Measurements from ENCODE around the gene NDC80.

The NDC80 gene

DNA sequence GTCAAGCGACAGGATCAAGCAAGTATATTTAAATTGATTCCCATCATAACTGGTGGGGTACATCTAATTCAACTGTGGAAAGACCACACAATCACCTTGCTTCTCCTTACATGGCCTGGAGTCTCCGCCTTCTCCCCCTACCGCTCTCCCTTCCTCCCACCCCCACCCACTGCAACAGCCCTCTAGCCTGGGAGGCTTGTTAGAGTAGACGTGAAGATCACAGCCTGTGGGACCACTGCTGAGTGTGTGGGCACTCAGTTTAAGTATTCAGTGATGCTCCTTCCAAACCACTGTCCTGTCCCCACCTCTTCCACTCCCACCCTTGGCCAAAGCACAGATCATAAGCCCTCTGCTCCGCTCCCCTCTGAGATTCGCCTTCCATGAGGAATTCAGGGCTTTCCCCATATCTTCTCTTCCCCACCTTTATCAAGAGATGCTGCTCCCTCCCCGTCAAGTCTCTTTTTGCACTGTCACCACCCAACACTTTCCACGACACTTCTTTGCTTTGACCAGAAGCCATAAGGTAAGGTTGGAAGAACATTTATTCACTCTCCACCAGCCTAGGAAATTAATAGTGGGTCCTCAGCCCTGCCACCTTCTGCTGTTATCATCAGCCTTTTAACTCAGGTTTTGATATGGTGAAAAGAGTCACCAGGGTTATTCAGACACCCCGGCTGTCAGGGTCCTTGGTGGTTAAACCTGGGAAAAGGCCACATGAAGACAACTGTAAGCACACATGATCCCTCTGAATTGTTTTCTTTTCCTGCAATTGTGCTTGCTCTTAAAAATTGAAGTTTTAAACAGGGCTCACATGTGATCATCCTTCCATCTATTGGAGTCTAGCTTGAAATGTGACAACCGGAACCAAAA lies 1.8 kb upstream of the NDC80 start:
- ChIA-PET POLR2A (no interaction called here), CTCF (no interaction called here)
- TF ChIP-seq ARNT (IDR thresholded peaks at IDR 0.05) (no peak), SP1 (IDR thresholded peaks at IDR 0.05) (no peak), FOXA1 (IDR thresholded peaks at IDR 0.05) (no peak)
- DNase-seq (ENCODE audit: extremely low spot score): no peak

GRCh38 chr18:2570772-2571199 lies 571 bp upstream of the NDC80 start:
- TF ChIP-seq FOXM1 (IDR thresholded peaks at IDR 0.05; ENCODE audit: borderline replicate concordance): no peak
- no peak for TF ChIP-seq HDGF (IDR thresholded peaks at IDR 0.05; ENCODE audit: borderline replicate concordance)
- no peak for TF ChIP-seq SP1 (IDR thresholded peaks at IDR 0.05)
- no peak for TF ChIP-seq SUZ12 (IDR thresholded peaks at IDR 0.05)
- no peak for TF ChIP-seq FOXA1 (IDR thresholded peaks at IDR 0.05)
- TF ChIP-seq ELF4 (IDR thresholded peaks at IDR 0.05): no peak
- TF ChIP-seq LEF1 (IDR thresholded peaks at IDR 0.05; ENCODE audit: borderline replicate concordance): no peak
- no peak for TF ChIP-seq TARDBP (IDR thresholded peaks at IDR 0.05)
- TF ChIP-seq CTBP1 (IDR thresholded peaks at IDR 0.05; ENCODE audit: borderline replicate concordance): no peak
- no peak for TF ChIP-seq ZNF384 (IDR thresholded peaks at IDR 0.05)
- TF ChIP-seq BHLHE40 (IDR thresholded peaks at IDR 0.05; ENCODE audit: borderline replicate concordance): no peak
- no peak for TF ChIP-seq ARNT (IDR thresholded peaks at IDR 0.05)
- no peak for TF ChIP-seq PKNOX1 (IDR thresholded peaks at IDR 0.05)
- TF ChIP-seq FOXK2 (IDR thresholded peaks at IDR 0.05): no peak
- TF ChIP-seq L3MBTL2 (conservative IDR thresholded peaks at IDR 0.05): no peak
- no peak for TF ChIP-seq NFRKB (IDR thresholded peaks at IDR 0.05)
- CTCF ChIA-PET: no interaction called here
- POLR2A ChIA-PET: interaction anchor here (0.8 to 1.3 kb wide), 2 partner anchors 20 to 86 kb away, joined by 4 read pairs; no protein-coding TSS in a partner anchor
- peak; percentile 53 for DNase-seq (ENCODE audit: extremely low spot score)

GRCh38 chr18:2572171-2572569 lies 813 bp downstream of the NDC80 start:
- TF ChIP-seq SP1 (IDR thresholded peaks at IDR 0.05) (no peak), ZNF384 (IDR thresholded peaks at IDR 0.05) (no peak), TARDBP (IDR thresholded peaks at IDR 0.05) (no peak), HDGF (IDR thresholded peaks at IDR 0.05; ENCODE audit: borderline replicate concordance) (no peak), FOXK2 (IDR thresholded peaks at IDR 0.05) (no peak), L3MBTL2 (conservative IDR thresholded peaks at IDR 0.05) (no peak), PKNOX1 (IDR thresholded peaks at IDR 0.05) (peak; percentile 56; the same call in 1 of the 2 replicates)
- CTCF ChIA-PET: no interaction called here
- no peak for DNase-seq (ENCODE audit: extremely low spot score)
- POLR2A ChIA-PET: interaction anchor here (1.2 to 1.7 kb wide), 2 partner anchors 14 to 83 kb away, joined by 3 to 6 read pairs; partner anchors contain the start of gene SMCHD1

DNA sequence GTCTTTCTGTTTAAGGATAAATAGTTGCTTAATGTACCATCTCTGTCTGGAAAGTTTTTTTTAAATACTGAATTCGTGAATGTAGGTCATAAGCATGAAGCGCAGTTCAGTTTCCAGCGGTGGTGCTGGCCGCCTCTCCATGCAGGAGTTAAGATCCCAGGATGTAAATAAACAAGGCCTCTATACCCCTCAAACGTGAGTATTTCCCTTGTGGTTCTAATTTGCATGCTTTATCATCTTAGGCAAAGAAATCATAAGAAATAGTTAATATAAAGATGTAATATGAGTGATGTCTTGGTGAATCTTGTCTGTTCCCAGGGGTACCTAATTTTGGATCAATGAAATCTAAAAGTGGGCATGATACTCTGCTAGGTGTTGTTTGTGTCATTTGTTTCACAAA lies 1.5 kb downstream of the NDC80 start:
- no peak for DNase-seq (ENCODE audit: extremely low spot score)
- ChIA-PET POLR2A (interaction anchor here (1.7 kb wide), 1 partner anchor 83 kb away, joined by 6 read pairs; the partner anchor contains the start of gene SMCHD1), CTCF (no interaction called here)
- TF ChIP-seq BHLHE40 (IDR thresholded peaks at IDR 0.05; ENCODE audit: borderline replicate concordance): no peak
- TF ChIP-seq ZNF384 (IDR thresholded peaks at IDR 0.05): no peak
- TF ChIP-seq HDGF (IDR thresholded peaks at IDR 0.05; ENCODE audit: borderline replicate concordance): no peak
- TF ChIP-seq L3MBTL2 (conservative IDR thresholded peaks at IDR 0.05): no peak
- no peak for TF ChIP-seq CTBP1 (IDR thresholded peaks at IDR 0.05; ENCODE audit: borderline replicate concordance)
- TF ChIP-seq FOXA1 (IDR thresholded peaks at IDR 0.05): no peak
- TF ChIP-seq PKNOX1 (IDR thresholded peaks at IDR 0.05): no peak
- no peak for TF ChIP-seq ARNT (IDR thresholded peaks at IDR 0.05)
- TF ChIP-seq SUZ12 (IDR thresholded peaks at IDR 0.05): no peak
- no peak for TF ChIP-seq ELF4 (IDR thresholded peaks at IDR 0.05)
- no peak for TF ChIP-seq FOXK2 (IDR thresholded peaks at IDR 0.05)
- TF ChIP-seq TARDBP (IDR thresholded peaks at IDR 0.05): no peak
- no peak for TF ChIP-seq SP1 (IDR thresholded peaks at IDR 0.05)
- no peak for TF ChIP-seq LEF1 (IDR thresholded peaks at IDR 0.05; ENCODE audit: borderline replicate concordance)
- no peak for TF ChIP-seq NFRKB (IDR thresholded peaks at IDR 0.05)
- no peak for TF ChIP-seq FOXM1 (IDR thresholded peaks at IDR 0.05; ENCODE audit: borderline replicate concordance)

DNA sequence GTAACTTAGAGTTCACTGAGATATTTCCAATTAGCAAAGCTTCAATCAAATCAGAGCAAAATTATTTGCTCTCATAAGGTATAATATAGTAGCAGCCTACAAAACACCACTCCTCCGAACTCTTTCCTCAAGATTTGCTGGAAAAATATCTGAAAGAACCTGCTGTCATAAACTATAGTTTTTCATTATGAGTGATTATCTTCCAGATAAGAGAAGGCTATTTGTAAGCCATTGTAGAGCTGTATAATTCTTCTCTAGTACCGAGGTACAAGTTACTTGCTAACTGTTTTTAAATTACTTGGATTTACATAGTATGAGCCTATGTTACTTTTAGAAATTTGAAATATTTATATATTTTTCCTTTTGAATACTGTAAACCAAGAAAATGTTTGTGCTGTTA lies 2.1 kb downstream of the NDC80 start:
- no peak for DNase-seq (ENCODE audit: extremely low spot score)
- ChIA-PET CTCF (no interaction called here), POLR2A (interaction anchor here (1.7 kb wide), 1 partner anchor 82 kb away, joined by 6 read pairs; the partner anchor contains the start of gene SMCHD1)
- TF ChIP-seq ARNT (IDR thresholded peaks at IDR 0.05) (no peak), ELF4 (IDR thresholded peaks at IDR 0.05) (no peak), BHLHE40 (IDR thresholded peaks at IDR 0.05; ENCODE audit: borderline replicate concordance) (no peak), PKNOX1 (IDR thresholded peaks at IDR 0.05) (no peak), FOXK2 (IDR thresholded peaks at IDR 0.05) (no peak), LEF1 (IDR thresholded peaks at IDR 0.05; ENCODE audit: borderline replicate concordance) (no peak), TARDBP (IDR thresholded peaks at IDR 0.05) (no peak), ZNF384 (IDR thresholded peaks at IDR 0.05) (no peak), NFRKB (IDR thresholded peaks at IDR 0.05) (no peak), CTBP1 (IDR thresholded peaks at IDR 0.05; ENCODE audit: borderline replicate concordance) (no peak), L3MBTL2 (conservative IDR thresholded peaks at IDR 0.05) (no peak), SUZ12 (IDR thresholded peaks at IDR 0.05) (no peak), FOXA1 (IDR thresholded peaks at IDR 0.05) (no peak), FOXM1 (IDR thresholded peaks at IDR 0.05; ENCODE audit: borderline replicate concordance) (no peak), SP1 (IDR thresholded peaks at IDR 0.05) (no peak), HDGF (IDR thresholded peaks at IDR 0.05; ENCODE audit: borderline replicate concordance) (no peak)

Data from HEK293T (cell line).